ENCODE measurements around the gene AHNAK2.

DNA sequence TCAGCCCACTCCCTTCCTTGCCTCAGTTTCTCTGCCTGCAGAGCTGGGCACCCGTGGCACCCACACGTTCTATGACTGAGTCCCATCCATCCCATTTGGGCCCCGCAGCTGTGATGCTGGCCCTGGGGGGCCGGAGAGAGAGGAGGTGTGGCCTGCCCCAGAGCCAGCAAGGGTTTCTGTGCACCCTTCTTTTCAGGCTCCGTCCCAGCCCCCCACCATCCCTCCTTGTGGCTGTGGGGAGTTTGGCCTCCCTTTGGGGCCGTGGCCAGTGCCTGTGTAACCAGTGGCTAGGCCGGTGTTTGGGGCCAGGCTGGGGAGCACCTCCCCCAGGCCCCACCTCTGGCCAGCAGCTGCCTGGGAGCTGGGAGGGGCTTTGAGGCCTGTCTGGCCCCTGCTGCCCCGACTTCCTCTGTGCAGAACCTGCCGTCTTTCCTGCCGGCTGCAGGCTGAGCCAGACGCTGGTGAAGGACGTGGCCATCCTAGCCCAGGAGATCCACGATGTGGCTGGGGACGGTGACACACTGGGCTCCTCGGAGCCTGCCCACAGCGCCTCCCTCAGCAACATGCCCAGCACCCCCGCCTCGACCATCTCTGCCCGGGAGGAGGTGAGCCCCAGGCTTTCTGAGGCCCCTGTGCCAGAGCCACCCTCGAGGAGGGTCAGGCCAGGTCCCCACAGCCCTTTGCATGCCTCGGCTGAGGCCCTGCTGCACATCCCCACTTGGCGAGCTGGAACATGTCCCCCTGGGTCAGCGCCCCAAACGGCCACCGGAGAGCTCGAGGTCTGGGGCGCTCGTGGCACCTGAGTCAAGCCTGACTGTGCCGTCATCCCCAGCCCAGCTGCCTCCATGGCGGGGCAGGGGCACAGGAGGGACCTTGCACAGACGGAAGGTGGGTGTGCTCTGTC lies 85.4 kb downstream of the AHNAK2 start:
- TF ChIP-seq, protein P1, sequence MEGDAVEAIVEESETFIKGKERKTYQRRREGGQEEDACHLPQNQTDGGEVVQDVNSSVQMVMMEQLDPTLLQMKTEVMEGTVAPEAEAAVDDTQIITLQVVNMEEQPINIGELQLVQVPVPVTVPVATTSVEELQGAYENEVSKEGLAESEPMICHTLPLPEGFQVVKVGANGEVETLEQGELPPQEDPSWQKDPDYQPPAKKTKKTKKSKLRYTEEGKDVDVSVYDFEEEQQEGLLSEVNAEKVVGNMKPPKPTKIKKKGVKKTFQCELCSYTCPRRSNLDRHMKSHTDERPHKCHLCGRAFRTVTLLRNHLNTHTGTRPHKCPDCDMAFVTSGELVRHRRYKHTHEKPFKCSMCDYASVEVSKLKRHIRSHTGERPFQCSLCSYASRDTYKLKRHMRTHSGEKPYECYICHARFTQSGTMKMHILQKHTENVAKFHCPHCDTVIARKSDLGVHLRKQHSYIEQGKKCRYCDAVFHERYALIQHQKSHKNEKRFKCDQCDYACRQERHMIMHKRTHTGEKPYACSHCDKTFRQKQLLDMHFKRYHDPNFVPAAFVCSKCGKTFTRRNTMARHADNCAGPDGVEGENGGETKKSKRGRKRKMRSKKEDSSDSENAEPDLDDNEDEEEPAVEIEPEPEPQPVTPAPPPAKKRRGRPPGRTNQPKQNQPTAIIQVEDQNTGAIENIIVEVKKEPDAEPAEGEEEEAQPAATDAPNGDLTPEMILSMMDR (conservative IDR thresholded peaks at IDR 0.05): no peak
- no peak for TF ChIP-seq ZFX (IDR thresholded peaks at IDR 0.05)
